ENCODE data around the gene UTP15. TPM values are rescaled to one million over a fixed set of nuclear protein-coding genes. Genes with fewer than 3 reads are reported as not detected.

Gene UTP15
- total and polyA plus RNA-seq, 10 of the 15 experiments (the other 5 are each of a cell fraction or from before 2014, with no cell fraction given) = 22.5 to 39.4 (median 29.6) TPM

GRCh38 chr5:73519531-73520283, 45.8 kb upstream of the UTP15 start (continued):
- TF ChIP-seq POU2F2 (IDR thresholded peaks at IDR 0.05; ENCODE audit: borderline replicate concordance, low read depth, low read length) (no peak; the same call in 2 of the 3 replicates), SP1 (IDR thresholded peaks at IDR 0.05; ENCODE audit: low read depth, low read length) (no peak), NFYB (IDR thresholded peaks at IDR 0.05; ENCODE audit: insufficient read depth, low read depth, low read length) (no peak), MEF2B (IDR thresholded peaks at IDR 0.05; ENCODE audit: partially characterized antibody, poor library complexity, severe bottlenecking) (no peak), HDAC6 (IDR thresholded peaks at IDR 0.05; ENCODE audit: unreplicated experiment) (no peak), USF2 (IDR thresholded peaks at IDR 0.05; ENCODE audit: borderline replicate concordance, low read depth, low read length) (no peak), CEBPB (IDR thresholded peaks at IDR 0.05; ENCODE audit: borderline replicate concordance in 1 of 2, low read depth in 2 of 2, low read length in 2 of 2) (no peak), GATAD2B (conservative IDR thresholded peaks at IDR 0.05; ENCODE audit: low read depth) (no peak), RFX5 (IDR thresholded peaks at IDR 0.05; ENCODE audit: low read depth, low read length) (no peak), ZNF274 (IDR thresholded peaks at IDR 0.05; ENCODE audit: insufficient read depth, insufficient read length) (no peak), ETV6 (conservative IDR thresholded peaks at IDR 0.05 in 1 of 2, IDR thresholded peaks at IDR 0.05 in 1 of 2; ENCODE audit: borderline replicate concordance in 1 of 2, low read depth in 1 of 2) (no peak), BHLHE40 (IDR thresholded peaks at IDR 0.05; ENCODE audit: borderline replicate concordance in 1 of 2, low read depth in 2 of 2, low read length in 1 of 2) (0 out of 4 replicates have a peak, but pooled peaks of 1 of the 2 experiments have one; percentile 17), IKZF2 (IDR thresholded peaks at IDR 0.05) (no peak), ZNF622 (IDR thresholded peaks at IDR 0.05) (no peak), MTA2 (IDR thresholded peaks at IDR 0.05; ENCODE audit: low read depth) (no peak), EED (IDR thresholded peaks at IDR 0.05; ENCODE audit: low read depth) (no peak), ZNF207 (IDR thresholded peaks at IDR 0.05; ENCODE audit: borderline replicate concordance) (no peak), MLLT1 (IDR thresholded peaks at IDR 0.05) (no peak)
- TF ChIP-seq, protein P1, sequence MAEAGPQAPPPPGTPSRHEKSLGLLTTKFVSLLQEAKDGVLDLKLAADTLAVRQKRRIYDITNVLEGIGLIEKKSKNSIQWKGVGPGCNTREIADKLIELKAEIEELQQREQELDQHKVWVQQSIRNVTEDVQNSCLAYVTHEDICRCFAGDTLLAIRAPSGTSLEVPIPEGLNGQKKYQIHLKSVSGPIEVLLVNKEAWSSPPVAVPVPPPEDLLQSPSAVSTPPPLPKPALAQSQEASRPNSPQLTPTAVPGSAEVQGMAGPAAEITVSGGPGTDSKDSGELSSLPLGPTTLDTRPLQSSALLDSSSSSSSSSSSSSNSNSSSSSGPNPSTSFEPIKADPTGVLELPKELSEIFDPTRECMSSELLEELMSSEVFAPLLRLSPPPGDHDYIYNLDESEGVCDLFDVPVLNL (IDR thresholded peaks at IDR 0.05; ENCODE audit: low read depth, low read length) = no peak
- TF ChIP-seq, protein P2, sequence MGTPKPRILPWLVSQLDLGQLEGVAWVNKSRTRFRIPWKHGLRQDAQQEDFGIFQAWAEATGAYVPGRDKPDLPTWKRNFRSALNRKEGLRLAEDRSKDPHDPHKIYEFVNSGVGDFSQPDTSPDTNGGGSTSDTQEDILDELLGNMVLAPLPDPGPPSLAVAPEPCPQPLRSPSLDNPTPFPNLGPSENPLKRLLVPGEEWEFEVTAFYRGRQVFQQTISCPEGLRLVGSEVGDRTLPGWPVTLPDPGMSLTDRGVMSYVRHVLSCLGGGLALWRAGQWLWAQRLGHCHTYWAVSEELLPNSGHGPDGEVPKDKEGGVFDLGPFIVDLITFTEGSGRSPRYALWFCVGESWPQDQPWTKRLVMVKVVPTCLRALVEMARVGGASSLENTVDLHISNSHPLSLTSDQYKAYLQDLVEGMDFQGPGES (IDR thresholded peaks at IDR 0.05) = no peak
- TF ChIP-seq, protein P3, sequence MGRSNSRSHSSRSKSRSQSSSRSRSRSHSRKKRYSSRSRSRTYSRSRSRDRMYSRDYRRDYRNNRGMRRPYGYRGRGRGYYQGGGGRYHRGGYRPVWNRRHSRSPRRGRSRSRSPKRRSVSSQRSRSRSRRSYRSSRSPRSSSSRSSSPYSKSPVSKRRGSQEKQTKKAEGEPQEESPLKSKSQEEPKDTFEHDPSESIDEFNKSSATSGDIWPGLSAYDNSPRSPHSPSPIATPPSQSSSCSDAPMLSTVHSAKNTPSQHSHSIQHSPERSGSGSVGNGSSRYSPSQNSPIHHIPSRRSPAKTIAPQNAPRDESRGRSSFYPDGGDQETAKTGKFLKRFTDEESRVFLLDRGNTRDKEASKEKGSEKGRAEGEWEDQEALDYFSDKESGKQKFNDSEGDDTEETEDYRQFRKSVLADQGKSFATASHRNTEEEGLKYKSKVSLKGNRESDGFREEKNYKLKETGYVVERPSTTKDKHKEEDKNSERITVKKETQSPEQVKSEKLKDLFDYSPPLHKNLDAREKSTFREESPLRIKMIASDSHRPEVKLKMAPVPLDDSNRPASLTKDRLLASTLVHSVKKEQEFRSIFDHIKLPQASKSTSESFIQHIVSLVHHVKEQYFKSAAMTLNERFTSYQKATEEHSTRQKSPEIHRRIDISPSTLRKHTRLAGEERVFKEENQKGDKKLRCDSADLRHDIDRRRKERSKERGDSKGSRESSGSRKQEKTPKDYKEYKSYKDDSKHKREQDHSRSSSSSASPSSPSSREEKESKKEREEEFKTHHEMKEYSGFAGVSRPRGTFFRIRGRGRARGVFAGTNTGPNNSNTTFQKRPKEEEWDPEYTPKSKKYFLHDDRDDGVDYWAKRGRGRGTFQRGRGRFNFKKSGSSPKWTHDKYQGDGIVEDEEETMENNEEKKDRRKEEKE (IDR thresholded peaks at IDR 0.05) = no peak

All from GM12878 (cell line).